Activated naive CD8-positive, alpha-beta T cell treated with anti-CD3 and anti-CD28 coated beads, Interleukin-2, amount 50 U/mL, for 24 hours (primary cell): ENCODE data around the gene SLC66A1.

ENCODE experiments used
- ATAC-seq: fragments of 150-1000 bp; cut with Tn5 transposase; one replicate; pipeline ENCODE4 v1.10.0; 2021
- DNase-seq: peaks from one replicate; pipeline ENCODE4 v3.0.0; 2021
- H3K27ac Mint-ChIP-seq: one replicate; pipeline ENCODE4 v1.8.0; 2021; ENCODE audit warnings: mild to moderate bottlenecking, mixed read lengths
- H3K27me3 Mint-ChIP-seq: one replicate; pipeline ENCODE4 v1.8.0; 2021; ENCODE audit warnings: mixed read lengths
- H3K36me3 Mint-ChIP-seq: one replicate; pipeline ENCODE4 v1.8.0; 2021; ENCODE audit warnings: low read depth, mixed read lengths
- H3K4me1 Mint-ChIP-seq: one replicate; pipeline ENCODE4 v1.8.0; 2021; ENCODE audit warnings: mixed read lengths
- H3K4me3 Mint-ChIP-seq: one replicate; pipeline ENCODE4 v1.8.0; 2021; ENCODE audit warnings: mild to moderate bottlenecking, moderate library complexity, mixed read lengths
- H3K9me3 Mint-ChIP-seq: one replicate; pipeline ENCODE4 v1.8.0; 2021; ENCODE audit warnings: mixed read lengths

The SLC66A1 gene

DNA sequence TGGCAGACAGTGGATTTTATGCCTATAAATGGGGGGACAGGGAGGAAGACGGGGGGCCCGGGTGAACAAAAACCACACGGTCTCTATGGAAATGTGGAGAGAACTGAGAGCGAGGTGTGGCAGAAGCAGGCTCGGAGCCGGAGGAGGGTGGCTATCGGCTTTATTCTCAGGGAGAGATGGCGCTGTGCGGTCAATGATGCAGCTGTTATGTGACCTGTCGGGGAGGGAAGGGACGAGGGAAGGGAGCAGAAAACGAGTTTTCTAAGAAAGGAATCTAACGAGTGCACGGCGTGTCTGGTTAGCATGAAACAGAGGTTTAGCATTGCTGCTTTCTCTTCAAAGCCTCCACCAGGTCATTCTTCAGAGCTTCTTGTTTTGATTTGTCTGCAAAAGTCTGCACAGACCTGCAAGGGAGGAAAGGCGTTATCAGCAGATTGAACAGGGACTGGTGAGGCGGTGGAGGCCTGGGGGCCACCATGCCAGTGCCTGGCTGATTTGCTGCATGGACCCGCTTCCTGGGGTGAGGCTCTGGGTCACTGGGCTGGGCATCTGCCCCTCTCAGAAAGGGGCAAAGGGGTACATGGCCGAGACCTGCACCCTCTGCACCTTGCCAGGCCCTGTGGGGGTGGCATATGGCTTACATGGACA lies 27.2 kb downstream of the SLC66A1 start:
- peaks cover 13% of the 10 kb centered on the region for H3K36me3 Mint-ChIP-seq

DNA sequence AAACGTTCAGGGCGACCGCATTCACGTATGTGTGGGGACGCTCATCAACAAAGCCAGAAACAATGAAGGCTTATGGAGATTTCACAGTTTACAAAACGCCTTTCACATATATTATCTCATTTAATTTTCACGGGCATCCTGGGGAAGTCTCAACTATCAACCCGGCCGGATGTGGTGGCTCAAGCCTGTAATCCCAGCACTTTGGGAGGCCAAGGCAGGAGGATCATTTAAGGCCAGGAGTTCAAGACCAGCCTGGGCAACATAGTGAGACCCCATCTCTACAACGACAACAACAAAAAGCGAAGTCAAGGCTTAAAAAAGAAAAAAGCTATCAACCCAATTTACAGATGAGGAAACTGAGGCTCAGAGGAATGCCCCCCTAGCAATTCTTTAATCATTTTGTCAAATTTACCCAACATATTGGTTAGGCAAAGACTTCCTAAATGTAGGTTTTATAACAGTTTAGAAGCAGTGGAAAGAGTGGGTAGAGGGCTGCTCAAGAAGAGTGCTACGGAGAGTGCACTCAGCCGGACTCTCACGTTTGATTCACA lies 28.3 kb downstream of the SLC66A1 start:
- no peak for ATAC-seq
- Mint-ChIP-seq H3K27ac (no peak overlapping the region), H3K36me3 (peaks cover 13% of the 10 kb centered on the region), H3K9me3 (no peaks in the 10 kb centered on the region), H3K27me3 (no peaks in the 10 kb centered on the region), H3K4me3 (no peak overlapping the region), H3K4me1 (peaks cover 33% of the 10 kb centered on the region)
- DNase-seq, result no peak

More for the DNA sequence above, 27.2 kb downstream of the SLC66A1 start:
- Mint-ChIP-seq H3K27ac (peak overlapping the region; percentile 52), H3K27me3 (no peaks in the 10 kb centered on the region), H3K4me1 (peaks cover 34% of the 10 kb centered on the region), H3K4me3 (no peak overlapping the region), H3K9me3 (no peaks in the 10 kb centered on the region)
- DNase-seq, result no peak
- no peak for ATAC-seq

DNA sequence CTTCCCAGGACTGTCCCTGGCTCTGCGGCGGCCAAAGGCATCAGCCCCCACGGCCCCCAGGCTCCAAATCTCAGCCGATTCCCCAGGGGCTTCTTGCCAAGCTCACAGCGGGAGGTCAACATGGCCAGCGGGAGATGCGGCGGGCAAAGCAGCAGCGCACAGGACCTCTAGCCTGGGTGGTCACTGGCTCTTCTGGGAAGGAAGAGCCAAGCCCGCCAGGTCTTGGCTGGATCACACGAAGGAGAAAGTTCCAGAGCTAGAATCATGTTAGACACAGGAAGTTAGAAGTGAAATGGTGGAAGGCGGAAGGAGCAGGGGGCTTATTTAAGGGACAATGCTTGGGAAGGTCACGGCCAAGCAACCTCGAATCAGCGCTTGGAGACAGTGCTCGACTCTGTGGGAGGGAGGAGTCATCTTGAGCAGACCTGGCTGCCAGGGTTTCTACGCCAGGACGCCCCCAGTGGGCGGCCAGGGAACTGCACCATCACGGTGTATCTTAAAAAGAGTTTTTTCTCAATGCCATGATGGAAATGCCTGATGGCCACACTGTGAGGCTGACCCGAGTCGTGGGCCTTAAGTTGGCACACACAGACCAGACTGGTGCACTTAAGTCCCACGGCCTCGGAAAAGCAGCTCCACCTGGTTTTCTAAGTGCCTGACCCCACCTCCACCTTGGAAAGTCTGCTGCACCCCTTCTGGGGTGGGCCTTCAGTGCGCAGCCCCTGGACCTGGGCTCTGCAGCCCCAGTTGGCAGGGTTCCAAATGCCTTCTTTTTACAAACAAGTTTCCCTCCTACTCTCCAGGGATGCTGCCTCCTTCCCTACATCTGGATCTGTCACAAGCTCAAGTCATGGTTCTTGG lies 29.3 kb downstream of the SLC66A1 start:
- Mint-ChIP-seq H3K36me3 (peaks cover 13% of the 10 kb centered on the region), H3K27me3 (no peaks in the 10 kb centered on the region), H3K27ac (no peak overlapping the region), H3K9me3 (no peaks in the 10 kb centered on the region), H3K4me1 (peaks cover 23% of the 10 kb centered on the region), H3K4me3 (no peak overlapping the region)
- DNase-seq (peak; percentile 83), ATAC-seq (peak; percentile 38)

DNA sequence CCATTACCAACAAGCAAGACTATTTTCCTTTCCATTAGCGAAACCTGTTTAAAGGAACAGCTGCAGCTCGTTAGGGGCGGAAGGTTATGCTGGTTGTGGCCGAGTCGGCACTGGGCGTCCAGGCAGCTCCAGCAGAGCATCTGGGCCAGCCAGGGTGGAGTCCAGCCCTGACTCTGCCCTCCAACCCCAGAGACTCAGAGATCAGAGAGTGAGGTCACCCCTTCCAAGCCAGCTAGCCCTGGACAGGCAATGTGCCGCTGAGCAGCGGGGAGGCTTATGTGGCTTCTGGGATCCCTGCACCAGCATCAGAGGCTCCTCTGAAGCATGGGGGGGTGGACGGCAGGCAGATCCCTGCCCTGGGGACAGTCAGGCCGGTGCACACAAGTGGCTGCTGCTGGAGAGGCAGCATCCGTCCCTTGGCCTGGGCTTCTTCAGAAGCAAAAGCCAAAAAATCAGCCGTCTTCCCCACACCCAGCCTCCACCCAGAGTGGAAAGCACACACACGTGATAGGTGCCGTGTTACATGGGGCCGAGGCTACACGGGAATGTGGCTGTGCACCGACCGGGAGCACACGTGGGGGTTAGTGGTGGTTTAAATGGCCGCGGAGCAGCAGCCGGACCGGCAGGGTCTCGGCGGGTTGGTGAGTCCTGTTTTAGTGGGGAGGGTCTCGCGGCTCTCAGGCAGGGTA lies 30.1 kb downstream of the SLC66A1 start:
- Mint-ChIP-seq H3K36me3 (peaks cover 15% of the 10 kb centered on the region), H3K27ac (no peak overlapping the region), H3K27me3 (no peaks in the 10 kb centered on the region), H3K4me1 (peaks cover 16% of the 10 kb centered on the region), H3K9me3 (no peaks in the 10 kb centered on the region), H3K4me3 (no peak overlapping the region)
- no peak for ATAC-seq
- no peak for DNase-seq

DNA sequence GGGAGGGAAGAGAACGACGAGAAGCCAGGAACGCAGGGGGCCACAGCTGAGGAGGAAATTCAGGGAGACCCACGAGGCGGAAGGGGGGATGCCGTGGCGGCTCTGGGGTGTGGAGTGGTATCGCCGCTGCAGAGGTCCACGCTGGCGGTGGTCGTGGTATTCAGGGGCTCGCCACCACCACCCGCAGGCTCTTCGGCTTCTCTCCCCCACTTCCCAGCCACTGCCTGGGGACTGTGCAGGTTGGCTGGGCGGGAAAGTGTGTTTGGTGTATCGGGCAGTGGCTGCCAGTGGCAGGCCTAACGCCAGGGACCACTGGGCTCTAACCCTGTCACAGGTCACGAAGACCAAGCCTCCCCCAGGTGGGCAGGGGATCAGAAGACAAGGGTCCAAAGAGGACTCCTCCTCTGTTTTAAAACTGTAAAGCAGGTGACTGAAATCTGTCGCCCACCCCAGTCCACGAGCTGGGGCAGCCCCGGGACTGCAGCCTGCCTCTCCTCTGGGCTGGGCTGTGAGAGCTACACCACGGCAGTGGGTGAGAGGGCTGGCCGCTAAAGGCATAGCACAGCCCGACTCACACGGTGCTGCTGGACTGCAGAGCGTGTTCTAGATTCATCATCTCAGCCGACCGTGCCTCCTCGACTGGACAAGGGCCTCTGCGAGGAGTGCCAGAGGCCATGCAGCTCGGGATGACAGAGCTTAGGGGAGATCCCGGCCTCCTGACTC lies 30.9 kb downstream of the SLC66A1 start:
- H3K4me1 Mint-ChIP-seq, result peaks cover 7% of the 10 kb centered on the region
- no peaks in the 10 kb centered on the region for H3K9me3 Mint-ChIP-seq
- peaks cover 16% of the 10 kb centered on the region for H3K36me3 Mint-ChIP-seq
- DNase-seq (no peak), ATAC-seq (no peak)
- no peak overlapping the region for H3K4me3 Mint-ChIP-seq
- H3K27ac Mint-ChIP-seq, result no peak overlapping the region
- no peaks in the 10 kb centered on the region for H3K27me3 Mint-ChIP-seq

DNA sequence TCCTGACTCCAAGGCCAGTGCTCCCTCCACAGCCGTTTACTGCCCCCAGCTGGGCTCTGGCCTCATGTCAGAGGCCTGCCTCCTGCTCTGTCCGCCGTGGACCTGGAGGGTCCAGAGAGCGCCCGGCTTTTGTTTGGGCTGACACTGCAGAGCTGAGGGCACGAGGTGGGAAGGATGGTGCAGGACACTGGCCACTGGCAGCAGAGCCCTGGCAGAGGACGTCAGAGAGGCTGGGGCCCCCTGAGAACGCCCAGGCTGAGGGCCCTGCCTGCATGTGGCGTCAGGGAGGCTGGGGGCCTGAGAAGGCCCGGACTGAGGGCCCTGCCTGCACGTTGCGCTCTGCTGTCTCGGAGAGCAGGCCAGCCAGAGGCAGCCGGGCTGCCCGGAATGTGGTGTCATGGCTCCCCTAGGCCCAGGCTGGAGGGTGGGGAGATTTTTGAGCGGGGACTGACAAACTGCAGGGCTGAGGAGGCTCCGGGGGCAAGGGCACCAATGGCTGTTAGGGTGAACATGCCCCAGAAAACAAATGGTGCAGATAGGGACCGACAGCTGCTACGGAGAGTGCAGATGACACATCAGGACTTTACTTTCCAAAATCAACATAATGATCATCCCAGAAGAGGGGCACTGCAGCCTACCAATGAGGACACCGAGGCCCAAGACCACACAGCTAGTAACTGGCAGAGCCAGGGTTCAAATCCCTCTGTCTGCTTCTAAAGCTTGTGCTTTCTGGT lies 31.7 kb downstream of the SLC66A1 start:
- Mint-ChIP-seq H3K27me3 (no peaks in the 10 kb centered on the region), H3K9me3 (no peaks in the 10 kb centered on the region), H3K27ac (peak overlapping the region; percentile 18), H3K4me1 (peaks cover 5% of the 10 kb centered on the region), H3K36me3 (peaks cover 16% of the 10 kb centered on the region), H3K4me3 (no peak overlapping the region)
- no peak for DNase-seq
- ATAC-seq, result no peak

DNA sequence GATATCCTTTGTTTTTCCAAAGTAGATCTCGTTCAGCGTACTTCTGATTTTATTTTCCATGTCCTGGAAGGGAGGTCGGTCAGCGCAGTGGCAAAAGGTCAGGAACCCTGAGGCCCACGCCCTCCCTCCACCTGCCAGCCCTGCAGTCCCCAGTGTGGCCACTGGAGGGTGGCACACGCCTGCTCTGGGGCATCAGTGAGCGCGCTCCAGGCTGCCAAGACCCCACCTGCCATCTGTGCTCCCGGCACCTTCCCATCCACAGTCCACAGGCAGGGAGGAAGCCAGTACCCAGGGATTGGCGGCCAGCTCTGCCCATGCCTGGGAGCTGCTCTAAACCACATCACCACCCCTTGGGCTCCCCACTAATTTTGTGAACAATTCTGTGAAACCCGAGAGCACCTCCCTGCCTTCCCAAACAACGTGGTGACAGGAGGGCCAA lies 32.3 kb downstream of the SLC66A1 start:
- no peak overlapping the region for H3K4me3 Mint-ChIP-seq
- peak; percentile 61 for DNase-seq
- no peaks in the 10 kb centered on the region for H3K27me3 Mint-ChIP-seq
- H3K36me3 Mint-ChIP-seq, result peaks cover 14% of the 10 kb centered on the region
- H3K4me1 Mint-ChIP-seq, result peaks cover 5% of the 10 kb centered on the region
- peak overlapping the region; percentile 18 for H3K27ac Mint-ChIP-seq
- ATAC-seq, result peak; percentile 56
- no peaks in the 10 kb centered on the region for H3K9me3 Mint-ChIP-seq

DNA sequence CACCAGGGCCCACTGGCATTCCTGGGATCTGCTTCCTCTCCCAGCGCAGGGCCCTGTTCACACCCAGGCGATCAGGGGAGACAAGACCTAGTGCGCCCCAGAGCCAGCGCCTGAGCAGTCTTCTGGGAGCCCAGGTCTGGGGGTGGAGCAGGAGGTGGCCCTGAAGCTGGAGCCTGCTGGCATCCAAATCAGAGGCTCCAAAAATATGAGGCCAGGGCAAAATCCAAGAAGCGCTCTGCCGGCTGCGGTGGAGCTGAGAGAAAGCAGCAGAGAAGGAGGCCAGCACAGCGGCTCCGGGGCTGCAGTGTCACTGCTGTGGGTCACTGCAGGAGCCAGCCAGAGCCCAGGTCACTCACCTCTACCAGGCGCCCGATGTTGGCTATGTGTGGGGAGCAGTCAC lies 32.7 kb downstream of the SLC66A1 start:
- ATAC-seq, result no peak
- peaks cover 5% of the 10 kb centered on the region for H3K4me1 Mint-ChIP-seq

DNA sequence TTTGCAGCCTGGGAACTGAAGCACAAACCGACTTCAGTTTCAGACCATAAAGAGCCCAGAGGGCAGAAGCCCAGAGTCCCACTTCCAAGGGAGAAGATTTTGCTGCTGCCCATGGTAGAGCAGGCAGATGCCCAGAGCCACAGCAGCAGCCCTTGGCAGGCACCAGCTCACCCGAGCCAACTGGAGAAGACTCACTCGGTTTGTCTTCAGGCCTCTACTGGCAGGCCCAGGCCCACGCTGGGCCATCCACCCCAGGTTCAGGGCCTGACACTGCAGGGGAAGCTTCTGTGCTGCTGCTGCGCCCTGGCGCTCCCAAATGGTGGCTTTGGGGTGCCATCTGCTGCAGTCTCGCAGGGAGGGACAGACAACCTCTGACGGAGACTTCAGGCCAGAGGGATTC lies 33.3 kb downstream of the SLC66A1 start:
- H3K4me1 Mint-ChIP-seq, result peaks cover 5% of the 10 kb centered on the region
- no peak for DNase-seq
- no peak overlapping the region for H3K27ac Mint-ChIP-seq
- H3K4me3 Mint-ChIP-seq, result no peak overlapping the region
- no peaks in the 10 kb centered on the region for H3K27me3 Mint-ChIP-seq
- peaks cover 17% of the 10 kb centered on the region for H3K36me3 Mint-ChIP-seq
- no peak for ATAC-seq
- H3K9me3 Mint-ChIP-seq, result no peaks in the 10 kb centered on the region

More for the DNA sequence above, 32.7 kb downstream of the SLC66A1 start:
- Mint-ChIP-seq H3K27ac (no peak overlapping the region), H3K36me3 (peaks cover 14% of the 10 kb centered on the region), H3K27me3 (no peaks in the 10 kb centered on the region), H3K4me3 (no peak overlapping the region), H3K9me3 (no peaks in the 10 kb centered on the region)
- DNase-seq, result no peak

DNA sequence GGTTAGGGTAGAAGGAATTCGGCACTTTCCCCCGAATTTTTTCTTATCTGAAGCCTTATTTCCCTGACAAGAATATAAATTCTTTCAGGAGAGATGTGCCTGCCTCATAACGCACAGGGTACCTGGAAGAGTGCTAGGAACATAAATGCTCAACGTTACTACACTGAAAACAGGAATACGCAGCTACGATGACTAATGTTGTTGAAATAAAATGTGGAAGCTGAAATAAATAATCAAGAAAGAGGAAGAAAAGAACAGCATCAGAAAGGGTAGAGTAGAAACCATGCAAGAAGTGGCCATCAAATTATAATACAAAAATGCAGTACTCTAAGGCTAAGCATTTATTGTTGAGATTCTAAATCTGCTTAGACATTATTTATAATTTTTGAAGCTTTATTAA lies 33.9 kb downstream of the SLC66A1 start:
- no peak overlapping the region for H3K27ac Mint-ChIP-seq

DNA sequence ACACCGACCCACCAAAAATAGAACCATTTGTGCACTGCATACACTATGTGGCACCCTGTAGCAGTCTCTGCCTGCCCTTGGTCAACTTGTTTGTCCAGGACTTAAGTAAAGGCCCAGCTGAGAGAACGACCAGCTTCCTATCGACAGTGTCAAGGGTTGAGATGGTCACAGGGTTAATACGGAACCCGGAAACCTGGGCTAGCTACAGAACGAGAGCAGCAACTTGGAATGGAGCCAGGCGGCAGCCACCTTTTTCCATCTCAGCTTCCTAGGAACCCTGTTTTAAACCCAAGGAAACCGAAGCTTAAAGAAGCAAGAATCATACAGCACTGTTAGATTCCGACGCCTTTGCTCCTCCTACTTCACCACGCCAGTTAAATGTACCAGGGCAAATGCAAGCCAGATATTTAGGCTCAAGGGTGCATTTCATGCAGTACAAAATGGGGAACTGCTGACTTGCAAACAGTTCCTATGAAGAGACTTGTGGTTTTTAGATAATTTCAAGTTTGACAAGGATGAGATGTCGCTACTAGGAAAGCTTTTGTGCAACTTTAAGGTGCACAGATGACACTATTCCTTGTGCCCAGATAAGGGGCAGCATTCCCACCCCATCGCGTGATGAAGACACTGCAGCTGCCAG lies 35.5 kb downstream of the SLC66A1 start:
- DNase-seq, result no peak
- no peaks in the 10 kb centered on the region for H3K27me3 Mint-ChIP-seq
- H3K36me3 Mint-ChIP-seq, result peaks cover 16% of the 10 kb centered on the region
- ATAC-seq, result no peak
- no peak overlapping the region for H3K4me3 Mint-ChIP-seq
- H3K27ac Mint-ChIP-seq, result no peak overlapping the region
- H3K4me1 Mint-ChIP-seq, result no peaks in the 10 kb centered on the region
- no peaks in the 10 kb centered on the region for H3K9me3 Mint-ChIP-seq

More for the DNA sequence above, 33.9 kb downstream of the SLC66A1 start:
- no peak overlapping the region for H3K4me3 Mint-ChIP-seq
- no peaks in the 10 kb centered on the region for H3K9me3 Mint-ChIP-seq
- no peaks in the 10 kb centered on the region for H3K27me3 Mint-ChIP-seq
- peaks cover 18% of the 10 kb centered on the region for H3K36me3 Mint-ChIP-seq
- DNase-seq (no peak), ATAC-seq (no peak)
- peaks cover 5% of the 10 kb centered on the region for H3K4me1 Mint-ChIP-seq

DNA sequence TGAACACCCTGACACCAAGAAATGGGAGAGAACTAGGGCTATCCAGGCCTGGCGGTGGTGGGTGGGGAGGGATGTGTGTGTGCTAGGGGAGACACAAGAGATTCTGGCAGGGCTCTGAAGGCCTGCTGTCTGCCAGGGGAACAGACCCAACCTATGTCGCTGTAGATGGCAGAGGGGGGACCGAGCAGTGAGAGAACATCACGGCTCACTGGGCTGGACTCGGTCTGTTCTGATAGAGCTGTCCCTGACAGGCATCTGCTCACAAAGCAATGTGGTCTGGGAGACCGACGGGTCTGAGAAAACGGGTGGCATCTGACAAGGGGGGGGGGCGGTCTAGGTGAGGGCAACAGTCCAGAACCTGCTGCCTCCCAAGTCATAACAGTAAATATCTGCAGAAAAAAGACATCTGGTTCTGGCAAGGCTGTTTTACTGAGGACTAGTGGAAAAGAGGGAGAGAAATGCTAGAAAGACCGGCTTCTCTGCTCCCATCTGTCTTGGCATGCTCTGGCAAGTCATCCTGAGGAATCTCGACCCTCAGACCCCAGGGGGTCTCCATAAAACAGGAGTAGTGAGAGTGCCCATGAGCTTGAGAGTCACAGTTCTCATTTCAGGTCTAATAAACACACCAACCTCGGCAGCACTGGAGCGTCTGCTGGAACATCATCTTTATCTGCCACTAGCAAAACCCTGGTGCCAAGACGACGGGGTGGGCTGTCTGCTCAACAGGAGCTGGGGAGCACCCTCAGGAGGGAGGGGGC lies 36.5 kb downstream of the SLC66A1 start:
- Mint-ChIP-seq H3K36me3 (peaks cover 19% of the 10 kb centered on the region), H3K4me1 (no peaks in the 10 kb centered on the region), H3K4me3 (no peak overlapping the region), H3K27me3 (no peaks in the 10 kb centered on the region), H3K27ac (no peak overlapping the region), H3K9me3 (no peaks in the 10 kb centered on the region)
- DNase-seq (no peak), ATAC-seq (no peak)

DNA sequence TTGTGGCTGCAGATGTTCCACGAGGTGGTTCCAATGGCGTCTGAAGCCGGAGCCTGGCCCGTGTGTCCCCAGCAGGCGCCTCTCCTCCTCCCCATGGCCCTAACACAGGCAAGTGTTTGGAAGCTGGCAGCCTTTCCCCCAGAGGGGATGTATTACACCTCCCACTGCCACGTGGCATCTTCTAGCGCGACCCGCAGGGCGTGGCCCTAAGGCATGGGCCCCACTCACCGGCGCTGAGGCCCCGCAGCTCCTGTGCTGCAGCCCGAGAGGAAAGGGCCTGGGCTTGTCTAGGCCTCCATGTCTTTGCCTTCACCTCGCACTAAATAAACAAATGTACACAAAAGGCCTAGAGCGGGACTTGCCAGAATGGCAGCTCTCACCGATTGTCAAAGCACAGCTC lies 37.9 kb downstream of the SLC66A1 start:
- no peak overlapping the region for H3K4me3 Mint-ChIP-seq
- H3K4me1 Mint-ChIP-seq, result no peaks in the 10 kb centered on the region
- peak overlapping the region; percentile 40 for H3K27ac Mint-ChIP-seq
- DNase-seq, result no peak
- ATAC-seq, result no peak
- H3K36me3 Mint-ChIP-seq, result peaks cover 25% of the 10 kb centered on the region
- H3K27me3 Mint-ChIP-seq, result no peaks in the 10 kb centered on the region
- H3K9me3 Mint-ChIP-seq, result no peaks in the 10 kb centered on the region
